Right lobe of liver (tissue), 6 donors: Measurements from ENCODE around the gene SPC24. TPM values are rescaled to one million over a fixed set of nuclear protein-coding genes. Genes with fewer than 3 reads are reported as not detected.

Experiments used
- ATAC-seq, 4 donors: fragments of 200-7000 bp; cut with Tn5 transposase; one replicate each; pipeline ENCODE4 v1.9.1; 2020; ENCODE audit warnings: mild to moderate bottlenecking in 4 of 4, moderate library complexity in 4 of 4
- DNase-seq, 3 donors: peaks; one replicate each; pipeline ENCODE4 v3.0.0-alpha.2; 2020
- H3K27ac ChIP-seq, 3 donors: fragments of 200-600 bp; one replicate each; pipeline ENCODE4 v1.8.0; 2022
- H3K27me3 ChIP-seq, 2 donors: fragments of 200-600 bp; one replicate each; pipeline ENCODE4 v1.8.0; 2022
- H3K36me3 ChIP-seq, 4 donors: fragments of 200-600 bp; sonication (generic) in 1 of 4; one replicate each; pipeline versions ENCODE4 v1.5.1 to v1.8.0; 2017 to 2022; ENCODE audit warnings: control low read depth in 1 of 4
- H3K4me1 ChIP-seq, 4 donors: fragments of 200-600 bp; sonication (generic) in 1 of 4; one replicate each; pipeline versions ENCODE4 v1.5.1 to v1.8.0; 2017 to 2022; ENCODE audit warnings: control low read depth in 1 of 4
- H3K4me3 ChIP-seq, 3 donors: fragments of 200-600 bp; one replicate each; pipeline ENCODE4 v1.8.0; 2022
- H3K9me3 ChIP-seq, 4 donors: fragments of 200-600 bp; sonication (generic) in 1 of 4; one replicate each; pipeline versions ENCODE4 v1.5.1 to v1.8.0; 2017 to 2022; ENCODE audit warnings: control low read depth in 1 of 4
- CTCF ChIP-seq, 4 donors: fragments of 200-600 bp in 3 of 4; fragments of 450-650 bp in 1 of 4; IDR thresholded peaks; one replicate each; pipeline versions ENCODE4 v1.5.1 to v1.8.0; 2016 to 2022; ENCODE audit warnings: antibody characterized with exemption in 4 of 4, mild to moderate bottlenecking in 2 of 4
- POLR2A ChIP-seq: fragments of 450-650 bp; IDR thresholded peaks from one replicate; pipeline ENCODE4 v1.6.1; 2017; ENCODE audit warnings: antibody characterized with exemption, mild to moderate bottlenecking
- WGBS: methylation state at CpG from one replicate; pipeline ENCODE4 v1.1.6; 2018; ENCODE audit warnings: low coverage, low lambda C conversion rate; ENCODE audit not compliant: insufficient coverage; ENCODE audit errors: missing lambda C conversion rate; 5-methylcytosine and 5-hydroxymethylcytosine counted together
- intact Hi-C, 2 donors: fragments of 100-400 bp; cut with DNase I; formaldehyde crosslinking; loops; one replicate each; pipeline versions ENCODE4 v1.11.2 to v1.14.1; 2022
- total RNA-seq, 6 experiments: library from RNA; depleted of rRNA in 2 of 6; stranded (reverse); fragments of >200 nt in 2 of 6; fragmentation: NEBNext Ultra II Directional in 3 of 6; extraction: Animal tissue kit (Norgen Biotek cat#: 25700) in 3 of 6; gene quantifications; one replicate each; pipeline versions ENCODE4 v1.1.0 to v1.2.4, GENCODE V29; 2016 to 2023
- donor health status: DM: no; HTN: yes; CAD: no.
- donor health status: DM: no; HTN: no; CAD: no.
- donor health status: DM: no; HTN: no; CAD: no.
- donor health status: DM: no; HTN: yes; CAD: no.
- donor health status: DM: no; HTN: yes; CAD: no.

SPC24 gene
- total RNA-seq, 6 experiments from 2014 or later, result 0.90 to 3.8 (median 2.2) TPM

- H3K4me1 ChIP-seq, result peaks cover 0 to 12% (median 5%) of the 10 kb centered on the region in 4 donors
- DNase-seq (no peak), ATAC-seq (no peak)
- WGBS, result 96% methylated on average over 8 of the region's 9 CpGs
- H3K27ac ChIP-seq, result no peak overlapping the region
- H3K36me3 ChIP-seq, result peaks cover 0 to 34% (median 17%) of the 10 kb centered on the region in 4 donors
- intact Hi-C loops, result no loop called here
- H3K4me3 ChIP-seq, result no peak overlapping the region
- H3K9me3 ChIP-seq, result no peaks in the 10 kb centered on the region
- no peaks in the 10 kb centered on the region for H3K27me3 ChIP-seq
- TF ChIP-seq POLR2A (no peak), CTCF (IDR thresholded peaks at IDR 0.05) (no peak)
Observed at GRCh38 chr19:11177592-11177991, 22.0 kb upstream of the SPC24 start.

GRCh38 chr19:11176466-11177193, 21.0 kb upstream of the SPC24 start:
- WGBS, result 96% methylated on average over 5 of the region's 18 CpGs
- intact Hi-C loops, result no loop called here
- no peak for ATAC-seq

GRCh38 chr19:11175920-11176319, 20.3 kb upstream of the SPC24 start:
- Histone ChIP-seq H3K4me1 (peaks cover 0 to 21% (median 9%) of the 10 kb centered on the region in 4 donors), H3K27me3 (no peaks in the 10 kb centered on the region), H3K9me3 (no peaks in the 10 kb centered on the region), H3K27ac (no peak overlapping the region), H3K4me3 (no peak overlapping the region), H3K36me3 (peaks cover 0 to 37% (median 17%) of the 10 kb centered on the region in 4 donors)
- TF ChIP-seq CTCF (IDR thresholded peaks at IDR 0.05), result no peak
- no peak for TF ChIP-seq POLR2A
- intact Hi-C loops, result no loop called here
- ATAC-seq (no peak), DNase-seq (no peak)
- 82% methylated on average over 4 of the region's 7 CpGs for WGBS

More at GRCh38 chr19:11176466-11177193, 21.0 kb upstream of the SPC24 start:
- no peak for DNase-seq
- H3K9me3 ChIP-seq, result no peaks in the 10 kb centered on the region
- H3K4me3 ChIP-seq, result no peak overlapping the region
- no peaks in the 10 kb centered on the region for H3K27me3 ChIP-seq
- H3K27ac ChIP-seq, result no peak overlapping the region
- TF ChIP-seq POLR2A (no peak), CTCF (IDR thresholded peaks at IDR 0.05) (no peak)
- peaks cover 0 to 17% (median 6%) of the 10 kb centered on the region in 4 donors for H3K4me1 ChIP-seq
- peaks cover 0 to 37% (median 17%) of the 10 kb centered on the region in 4 donors for H3K36me3 ChIP-seq

GRCh38 chr19:11174336-11174735, 18.8 kb upstream of the SPC24 start:
- Histone ChIP-seq H3K27me3 (no peaks in the 10 kb centered on the region), H3K4me1 (peaks cover 0 to 28% (median 7%) of the 10 kb centered on the region in 4 donors), H3K36me3 (peaks cover 0 to 50% (median 24%) of the 10 kb centered on the region in 4 donors), H3K9me3 (no peaks in the 10 kb centered on the region), H3K4me3 (no peak overlapping the region), H3K27ac (no peak overlapping the region)
- DNase-seq (no peak), ATAC-seq (no peak)
- TF ChIP-seq CTCF (IDR thresholded peaks at IDR 0.05) (no peak), POLR2A (no peak)
- 94% methylated on average over 9 of the region's 27 CpGs for WGBS
- intact Hi-C loops, result no loop called here
